H9 (cell line): ENCODE results near the gene STARD7. TPM values are rescaled to one million over a fixed set of nuclear protein-coding genes. Genes with fewer than 3 reads are reported as not detected.

Source experiments
- DNase-seq: peaks from one replicate; pipeline ENCODE4 v3.0.0-alpha.2; 2017
- H2AFZ ChIP-seq: one replicate; pipeline ENCODE4 v1.6.1; 2013; ENCODE audit warnings: mild to moderate bottlenecking, low read length, control low read depth, moderate library complexity
- H2AK5ac ChIP-seq: 2 replicates; pipeline ENCODE4 v1.6.1; 2013; ENCODE audit warnings: low read length, control low read depth, mixed read lengths; ENCODE audit not compliant: insufficient read length
- H2BK120ac ChIP-seq: one replicate; pipeline ENCODE4 v1.6.1; 2013; ENCODE audit warnings: low read depth, mild to moderate bottlenecking, low read length, control low read depth, inconsistent platforms; ENCODE audit not compliant: poor library complexity, severe bottlenecking
- H2BK12ac ChIP-seq: 2 replicates; pipeline ENCODE4 v1.6.1; 2013; ENCODE audit warnings: low read length, control low read depth, mixed read lengths, low read depth; ENCODE audit not compliant: insufficient read length
- H2BK15ac ChIP-seq: 2 replicates; pipeline ENCODE4 v1.6.1; 2013; ENCODE audit warnings: low read depth, low read length, control low read depth
- H2BK20ac ChIP-seq: one replicate; pipeline ENCODE4 v1.6.1; 2013; ENCODE audit warnings: low read depth, mild to moderate bottlenecking, low read length, control low read depth, inconsistent platforms; ENCODE audit not compliant: poor library complexity, severe bottlenecking
- H2BK5ac ChIP-seq: 2 replicates; pipeline ENCODE4 v1.6.1; 2013; ENCODE audit warnings: low read length, control low read depth, mixed read lengths; ENCODE audit not compliant: insufficient read length
- H3K14ac ChIP-seq: 2 replicates; pipeline ENCODE4 v1.6.1; 2013; ENCODE audit warnings: low read length, control low read depth; ENCODE audit not compliant: insufficient read depth
- H3K18ac ChIP-seq: 2 replicates; pipeline ENCODE4 v1.6.1; 2013; ENCODE audit warnings: low read depth, mild to moderate bottlenecking, mixed read lengths, low read length, control low read depth; ENCODE audit not compliant: insufficient read length
- H3K23ac ChIP-seq: 2 replicates; pipeline ENCODE4 v1.6.1; 2013; ENCODE audit warnings: low read length, control low read depth, mixed read lengths, low read depth; ENCODE audit not compliant: insufficient read length
- H3K23me2 ChIP-seq: 2 replicates; pipeline ENCODE4 v1.6.1; 2013; ENCODE audit warnings: low read depth, mild to moderate bottlenecking, mixed read lengths, low read length, control low read depth; ENCODE audit not compliant: insufficient read length, poor library complexity, severe bottlenecking
- H3K27ac ChIP-seq: 2 replicates; pipeline ENCODE4 v1.5.1; 2013; ENCODE audit warnings: low read length, control low read depth, mixed read lengths, low read depth; ENCODE audit not compliant: insufficient read length
- H3K27me3 ChIP-seq: 2 replicates; pipeline ENCODE4 v1.6.1; 2013; ENCODE audit warnings: low read length, control low read depth, inconsistent platforms; ENCODE audit not compliant: insufficient read depth
- H3K4ac ChIP-seq: 2 replicates; pipeline ENCODE4 v1.6.1; 2013; ENCODE audit warnings: low read depth, mild to moderate bottlenecking, control low read depth, inconsistent platforms, low read length, moderate library complexity
- H3K4me1 ChIP-seq: 2 replicates; pipeline ENCODE4 v1.6.1; 2013; ENCODE audit warnings: low read length, control low read depth, inconsistent platforms; ENCODE audit not compliant: insufficient read depth
- H3K4me2 ChIP-seq: 2 replicates; pipeline ENCODE4 v1.6.1; 2013; ENCODE audit warnings: low read length, control low read depth, mixed read lengths; ENCODE audit not compliant: insufficient read length, insufficient read depth
- H3K56ac ChIP-seq: 2 replicates; pipeline ENCODE4 v1.6.1; 2013; ENCODE audit warnings: low read depth, mild to moderate bottlenecking, mixed read lengths, low read length, control low read depth; ENCODE audit not compliant: insufficient read length
- H3K79me1 ChIP-seq: 2 replicates; pipeline ENCODE4 v1.6.1; 2013; ENCODE audit warnings: low read depth, mild to moderate bottlenecking, moderate library complexity, low read length, control low read depth, inconsistent platforms; ENCODE audit not compliant: insufficient read depth, poor library complexity, severe bottlenecking
- H3K79me2 ChIP-seq: 2 replicates; pipeline ENCODE4 v1.6.1; 2013; ENCODE audit warnings: low read length, control low read depth, inconsistent platforms; ENCODE audit not compliant: insufficient read depth
- H3K9ac ChIP-seq: 2 replicates; pipeline ENCODE4 v1.6.1; 2013; ENCODE audit warnings: low read length, control low read depth, mixed read lengths; ENCODE audit not compliant: insufficient read length; ENCODE audit errors: extremely low read depth
- H3K9me3 ChIP-seq: one replicate; pipeline ENCODE4 v1.6.1; 2013; ENCODE audit warnings: low read depth, low read length, inconsistent platforms; ENCODE audit not compliant: control insufficient read depth
- H3T11ph ChIP-seq: one replicate; pipeline ENCODE4 v1.6.1; 2013; ENCODE audit warnings: mild to moderate bottlenecking, low read length, control low read depth, inconsistent platforms
- H4K20me1 ChIP-seq: one replicate; pipeline ENCODE4 v1.6.1; 2013; ENCODE audit not compliant: control insufficient read depth, insufficient read length, insufficient read depth
- H4K5ac ChIP-seq: 2 replicates; pipeline ENCODE4 v1.6.1; 2013; ENCODE audit warnings: low read depth, mild to moderate bottlenecking, mixed read lengths, low read length, control low read depth; ENCODE audit not compliant: insufficient read length
- H4K8ac ChIP-seq: replicated peaks from 2 replicates; pipeline ENCODE4 v1.6.1; 2013; ENCODE audit warnings: low read length, control low read depth, mixed read lengths, low read depth; ENCODE audit not compliant: insufficient read length
- H4K91ac ChIP-seq: 2 replicates; pipeline ENCODE4 v1.6.1; 2013; ENCODE audit warnings: low read depth, mild to moderate bottlenecking, moderate library complexity, mixed read lengths, low read length, control low read depth; ENCODE audit not compliant: insufficient read length
- H3K27ac Mint-ChIP-seq, 3 experiments: 2 replicates in 2 of 3; 3 replicates in 1 of 3; pipeline ENCODE4 v1.8.0; 2020 to 2021; ENCODE audit warnings: mixed read lengths in 3 of 3, mild to moderate bottlenecking in 1 of 3, moderate library complexity in 1 of 3
- H3K27me3 Mint-ChIP-seq: 2 replicates; pipeline ENCODE4 v1.8.0; 2021; ENCODE audit warnings: low read depth, mild to moderate bottlenecking, moderate library complexity, mixed read lengths
- H3K36me3 Mint-ChIP-seq, 3 experiments: 2 replicates in 2 of 3; 3 replicates in 1 of 3; pipeline ENCODE4 v1.8.0; 2020 to 2021; ENCODE audit warnings: low read depth in 3 of 3, mixed read lengths in 3 of 3; ENCODE audit not compliant: insufficient read depth in 1 of 3
- H3K4me1 Mint-ChIP-seq, 2 experiments: 2 replicates each; pipeline ENCODE4 v1.8.0; 2020; ENCODE audit warnings: mixed read lengths in 2 of 2
- H3K4me3 Mint-ChIP-seq, 2 experiments: 2 replicates in 1 of 2; 3 replicates in 1 of 2; pipeline ENCODE4 v1.8.0; 2020 to 2021; ENCODE audit warnings: mild to moderate bottlenecking in 2 of 2, mixed read lengths in 2 of 2, moderate library complexity in 1 of 2
- H3K9me3 Mint-ChIP-seq, 2 experiments: 2 replicates in 1 of 2; 3 replicates in 1 of 2; pipeline ENCODE4 v1.8.0; 2020; ENCODE audit warnings: mild to moderate bottlenecking in 2 of 2, mixed read lengths in 2 of 2, moderate library complexity in 1 of 2
- WGBS: extraction: QIAGEN DNeasy Blood & Tissue Kit; methylation state at CpG from one replicate; pipeline ENCODE4 v1.1.7; 2013; ENCODE audit warnings: missing lambda C conversion rate, low lambda C conversion rate, mixed read lengths; ENCODE audit not compliant: insufficient read length; ENCODE audit errors: extremely low coverage; 5-methylcytosine and 5-hydroxymethylcytosine counted together
- total RNA-seq: library from RNA; stranded (reverse); gene quantifications from 2 replicates; pipeline ENCODE4 v1.2.1, GENCODE V29; 2021
- TF ChIP-seq, protein P1 (sequence below): fragments of 200-600 bp; sonication (generic); conservative IDR thresholded peaks from 3 replicates; pipeline ENCODE4 v1.8.0; 2021; ENCODE audit warnings: antibody characterized with exemption, mild to moderate bottlenecking

The STARD7 gene
- total RNA-seq, 1 experiment from 2014 or later = 212 TPM

DNA sequence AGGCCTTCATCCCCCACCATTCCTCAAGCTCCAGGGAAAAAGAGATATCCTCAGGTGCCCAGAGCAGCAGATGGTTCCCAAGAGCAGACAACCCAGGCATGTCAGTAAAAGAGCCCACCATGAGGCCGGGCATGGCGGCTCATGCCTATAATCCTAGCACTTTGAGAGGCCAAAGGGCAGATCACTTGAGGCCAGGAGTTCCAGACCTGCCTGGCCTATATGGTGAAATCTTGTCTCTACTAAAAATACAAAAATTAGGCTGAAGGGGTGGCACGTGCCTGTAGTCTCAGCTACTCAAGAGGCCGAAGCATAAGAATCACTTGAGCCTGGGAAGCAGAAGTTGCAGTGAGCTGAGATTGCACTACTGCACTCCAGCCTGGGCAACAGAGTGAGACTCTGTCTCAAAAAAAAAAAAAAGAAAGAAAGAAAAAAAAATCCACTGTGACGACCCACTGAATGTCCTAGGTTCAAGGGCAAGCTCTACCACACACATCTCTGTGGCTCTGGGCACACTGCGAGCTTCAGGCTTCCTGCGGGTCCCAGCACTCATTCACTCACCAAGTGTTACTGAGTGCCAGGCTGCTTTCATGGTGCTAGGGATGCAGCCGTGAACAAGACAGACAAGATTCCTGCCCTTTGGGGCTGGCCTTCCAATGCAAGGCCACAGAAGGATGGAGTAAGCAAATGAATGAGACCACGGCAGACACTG lies 56.9 kb downstream of the STARD7 start:
- H3K18ac ChIP-seq = no peak overlapping the region
- H3K9ac ChIP-seq = no peak overlapping the region
- no peak overlapping the region for H3K27ac ChIP-seq
- Mint-ChIP-seq H3K4me1 (peaks cover 28 to 48% of the 10 kb centered on the region in 2 experiments), H3K4me3 (no peak overlapping the region; a peak in 1 of 5 replicates), H3K9me3 (0 out of 5 replicates have a peak, but pooled peaks cover 0 to 3% of the 10 kb centered on the region in 2 experiments), H3K27ac (peak overlapping the region in 2 of 3 experiments; percentile 76 to 90; a peak in 4 of 7 replicates), H3K27me3 (peaks cover 9% of the 10 kb centered on the region), H3K36me3 (peaks cover 0 to 4% (median 0%) of the 10 kb centered on the region in 3 experiments; a peak in 2 of 7 replicates)
- H3K56ac ChIP-seq = no peak overlapping the region
- no peak overlapping the region for H2BK15ac ChIP-seq
- H2BK12ac ChIP-seq = no peak overlapping the region
- H3K23ac ChIP-seq = no peak overlapping the region
- H4K91ac ChIP-seq = no peak overlapping the region
- DNase-seq = no peak
- no peak overlapping the region for H3K14ac ChIP-seq
- H3K79me2 ChIP-seq = no peaks in the 10 kb centered on the region
- no peak overlapping the region for H2AFZ ChIP-seq
- H2AK5ac ChIP-seq = no peak overlapping the region
- no peak overlapping the region for H4K8ac ChIP-seq
- no peaks in the 10 kb centered on the region; the same call in 1 of the 2 replicates for H3K27me3 ChIP-seq
- no peak overlapping the region for H3K4me2 ChIP-seq
- H2BK120ac ChIP-seq = no peak overlapping the region
- WGBS = no CpG with 5 or more reads among the region's 9 CpGs
- H4K5ac ChIP-seq = no peak overlapping the region
- H3T11ph ChIP-seq = no peak overlapping the region
- no peaks in the 10 kb centered on the region for H4K20me1 ChIP-seq
- H2BK5ac ChIP-seq = no peak overlapping the region
- H3K79me1 ChIP-seq = no peaks in the 10 kb centered on the region
- no peaks in the 10 kb centered on the region for H3K23me2 ChIP-seq
- no peaks in the 10 kb centered on the region for H3K9me3 ChIP-seq
- H3K4ac ChIP-seq = no peak overlapping the region
- no peaks in the 10 kb centered on the region; the same call in 1 of the 2 replicates for H3K4me1 ChIP-seq
- TF ChIP-seq, protein P1, sequence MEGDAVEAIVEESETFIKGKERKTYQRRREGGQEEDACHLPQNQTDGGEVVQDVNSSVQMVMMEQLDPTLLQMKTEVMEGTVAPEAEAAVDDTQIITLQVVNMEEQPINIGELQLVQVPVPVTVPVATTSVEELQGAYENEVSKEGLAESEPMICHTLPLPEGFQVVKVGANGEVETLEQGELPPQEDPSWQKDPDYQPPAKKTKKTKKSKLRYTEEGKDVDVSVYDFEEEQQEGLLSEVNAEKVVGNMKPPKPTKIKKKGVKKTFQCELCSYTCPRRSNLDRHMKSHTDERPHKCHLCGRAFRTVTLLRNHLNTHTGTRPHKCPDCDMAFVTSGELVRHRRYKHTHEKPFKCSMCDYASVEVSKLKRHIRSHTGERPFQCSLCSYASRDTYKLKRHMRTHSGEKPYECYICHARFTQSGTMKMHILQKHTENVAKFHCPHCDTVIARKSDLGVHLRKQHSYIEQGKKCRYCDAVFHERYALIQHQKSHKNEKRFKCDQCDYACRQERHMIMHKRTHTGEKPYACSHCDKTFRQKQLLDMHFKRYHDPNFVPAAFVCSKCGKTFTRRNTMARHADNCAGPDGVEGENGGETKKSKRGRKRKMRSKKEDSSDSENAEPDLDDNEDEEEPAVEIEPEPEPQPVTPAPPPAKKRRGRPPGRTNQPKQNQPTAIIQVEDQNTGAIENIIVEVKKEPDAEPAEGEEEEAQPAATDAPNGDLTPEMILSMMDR = no peak
- H2BK20ac ChIP-seq = no peak overlapping the region
